Caco-2 (cell line): ENCODE data around the gene THOP1. TPM values are rescaled to one million over a fixed set of nuclear protein-coding genes. Genes with fewer than 3 reads are reported as not detected.

ENCODE experiments used
- BruUV-seq: library from RNA; stranded (reverse); fragments of 400-500 nt; replicated peaks from 2 replicates; lab custom pipeline; 2021; lab: Mats Ljungman, UMichigan
- CTCF ChIA-PET: fragments of 300-600 bp; sonication (Branson Sonifier 250); formaldehyde crosslinking; loops from one replicate; lab custom pipeline; 2022; ENCODE audit warnings: antibody characterized with exemption; lab: Charles Lee
- POLR2A ChIA-PET: fragments of 300-600 bp; sonication (Branson Sonifier 250); formaldehyde crosslinking; loops from one replicate; lab custom pipeline; 2022; ENCODE audit warnings: antibody characterized with exemption; lab: Charles Lee
- DNase-seq, 2 experiments: peaks; one replicate each; pipeline versions ENCODE4 v3.0.0 to v3.0.0-alpha.2; 2020 to 2022
- H3K27me3 ChIP-seq: replicated peaks from 2 replicates; pipeline ENCODE4 v1.6.0; 2011; ENCODE audit warnings: low read length; ENCODE audit not compliant: control insufficient read depth, insufficient read depth
- H3K36me3 ChIP-seq: 2 replicates; pipeline ENCODE4 v1.5.1; 2011; ENCODE audit warnings: low read length; ENCODE audit not compliant: control insufficient read depth, insufficient read depth
- H3K4me1 ChIP-seq: fragments of 250-450 bp; sonication (Bioruptor Pico); 2 replicates; pipeline ENCODE4 v1.5.1; 2020; ENCODE audit warnings: mild to moderate bottlenecking
- H3K4me3 ChIP-seq: 2 replicates; pipeline ENCODE4 v1.5.1; 2011; ENCODE audit warnings: low read depth, mild to moderate bottlenecking, control low read depth, low read length
- H3K9me3 ChIP-seq: fragments of 250-450 bp; sonication (Bioruptor Pico); 2 replicates; pipeline ENCODE4 v1.5.1; 2020; ENCODE audit warnings: mild to moderate bottlenecking, moderate library complexity
- H3K27ac Mint-ChIP-seq: one replicate; pipeline ENCODE4 v1.8.0; 2022; ENCODE audit warnings: mixed read lengths; ENCODE audit not compliant: unreplicated experiment
- H3K27me3 Mint-ChIP-seq: one replicate; pipeline ENCODE4 v1.8.0; 2022; ENCODE audit warnings: mixed read lengths; ENCODE audit not compliant: insufficient read depth, unreplicated experiment
- H3K36me3 Mint-ChIP-seq: one replicate; pipeline ENCODE4 v1.8.0; 2022; ENCODE audit warnings: mild to moderate bottlenecking, mixed read lengths; ENCODE audit not compliant: insufficient read depth, unreplicated experiment
- H3K4me1 Mint-ChIP-seq: one replicate; pipeline ENCODE4 v1.8.0; 2022; ENCODE audit warnings: low read depth, mixed read lengths; ENCODE audit not compliant: unreplicated experiment
- H3K4me3 Mint-ChIP-seq: one replicate; pipeline ENCODE4 v1.8.0; 2022; ENCODE audit warnings: mild to moderate bottlenecking, moderate library complexity, mixed read lengths; ENCODE audit not compliant: unreplicated experiment
- H3K9me3 Mint-ChIP-seq: one replicate; pipeline ENCODE4 v1.8.0; 2022; ENCODE audit warnings: mixed read lengths; ENCODE audit not compliant: unreplicated experiment
- intact Hi-C: fragments of 100-400 bp; cut with micrococcal nuclease; formaldehyde crosslinking; loops from one replicate; pipeline ENCODE4 v1.10.0; 2022; ENCODE audit not compliant: unreplicated experiment
- total RNA-seq: library from RNA; stranded (reverse); gene quantifications from 2 replicates; pipeline ENCODE4 v1.2.3, GENCODE V29; 2022
- TF ChIP-seq, protein P1 (sequence below), 2 experiments: fragments of 200-600 bp in 1 of 2; IDR thresholded peaks; 1 replicate in 1 of 2; 2 replicates in 1 of 2; pipeline versions ENCODE4 v1.5.1 to v1.8.0; 2011 to 2022; ENCODE audit warnings: antibody characterized with exemption in 1 of 2, control low read depth in 1 of 2, inconsistent platforms in 1 of 2, low read depth in 1 of 2, low read length in 1 of 2, mild to moderate bottlenecking in 1 of 2, moderate library complexity in 1 of 2; ENCODE audit not compliant: insufficient read depth in 1 of 2, severe bottlenecking in 1 of 2, unreplicated experiment in 1 of 2

Gene THOP1
- total RNA-seq, 1 experiment from 2014 or later = 118 TPM

DNA sequence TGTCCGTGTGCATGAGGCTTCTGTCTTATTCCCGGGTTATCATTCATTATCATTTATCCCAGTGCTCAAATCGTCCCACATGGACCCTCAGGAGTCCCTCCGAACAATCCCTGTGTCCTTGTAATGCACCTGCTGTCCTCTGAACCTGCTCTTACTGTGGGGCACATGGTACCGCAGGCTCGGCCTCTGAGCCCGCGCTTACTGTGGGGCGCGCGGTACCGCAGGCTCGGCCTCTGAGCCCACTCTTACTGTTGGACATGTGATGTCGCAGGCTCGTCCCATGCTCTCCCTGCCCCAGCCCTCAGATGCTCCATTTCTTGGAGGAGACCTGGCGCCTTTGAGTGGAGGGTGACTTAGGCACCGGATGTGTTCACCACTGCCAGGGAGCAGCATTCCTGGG is 17.5 kb downstream of the THOP1 start:
- intact Hi-C loops = no loop called here
- TF ChIP-seq, protein P1, sequence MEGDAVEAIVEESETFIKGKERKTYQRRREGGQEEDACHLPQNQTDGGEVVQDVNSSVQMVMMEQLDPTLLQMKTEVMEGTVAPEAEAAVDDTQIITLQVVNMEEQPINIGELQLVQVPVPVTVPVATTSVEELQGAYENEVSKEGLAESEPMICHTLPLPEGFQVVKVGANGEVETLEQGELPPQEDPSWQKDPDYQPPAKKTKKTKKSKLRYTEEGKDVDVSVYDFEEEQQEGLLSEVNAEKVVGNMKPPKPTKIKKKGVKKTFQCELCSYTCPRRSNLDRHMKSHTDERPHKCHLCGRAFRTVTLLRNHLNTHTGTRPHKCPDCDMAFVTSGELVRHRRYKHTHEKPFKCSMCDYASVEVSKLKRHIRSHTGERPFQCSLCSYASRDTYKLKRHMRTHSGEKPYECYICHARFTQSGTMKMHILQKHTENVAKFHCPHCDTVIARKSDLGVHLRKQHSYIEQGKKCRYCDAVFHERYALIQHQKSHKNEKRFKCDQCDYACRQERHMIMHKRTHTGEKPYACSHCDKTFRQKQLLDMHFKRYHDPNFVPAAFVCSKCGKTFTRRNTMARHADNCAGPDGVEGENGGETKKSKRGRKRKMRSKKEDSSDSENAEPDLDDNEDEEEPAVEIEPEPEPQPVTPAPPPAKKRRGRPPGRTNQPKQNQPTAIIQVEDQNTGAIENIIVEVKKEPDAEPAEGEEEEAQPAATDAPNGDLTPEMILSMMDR (IDR thresholded peaks at IDR 0.05; ENCODE audit: insufficient read depth in 1 of 2, low read depth in 1 of 2, low read length in 1 of 2, severe bottlenecking in 1 of 2, unreplicated experiment in 1 of 2) = no peak
- Mint-ChIP-seq H3K4me1 (no peaks in the 10 kb centered on the region), H3K4me3 (no peak overlapping the region), H3K36me3 (peaks cover 45% of the 10 kb centered on the region), H3K9me3 (no peaks in the 10 kb centered on the region), H3K27ac (no peak overlapping the region), H3K27me3 (no peaks in the 10 kb centered on the region)
- DNase-seq = no peak
- Histone ChIP-seq H3K36me3 (peaks cover 4% of the 10 kb centered on the region), H3K4me1 (no peaks in the 10 kb centered on the region), H3K27me3 (no peaks in the 10 kb centered on the region), H3K4me3 (no peak overlapping the region), H3K9me3 (no peaks in the 10 kb centered on the region)
- POLR2A ChIA-PET = no interaction called here
- CTCF ChIA-PET = no interaction called here
- BruUV-seq = no TSS peak

DNA sequence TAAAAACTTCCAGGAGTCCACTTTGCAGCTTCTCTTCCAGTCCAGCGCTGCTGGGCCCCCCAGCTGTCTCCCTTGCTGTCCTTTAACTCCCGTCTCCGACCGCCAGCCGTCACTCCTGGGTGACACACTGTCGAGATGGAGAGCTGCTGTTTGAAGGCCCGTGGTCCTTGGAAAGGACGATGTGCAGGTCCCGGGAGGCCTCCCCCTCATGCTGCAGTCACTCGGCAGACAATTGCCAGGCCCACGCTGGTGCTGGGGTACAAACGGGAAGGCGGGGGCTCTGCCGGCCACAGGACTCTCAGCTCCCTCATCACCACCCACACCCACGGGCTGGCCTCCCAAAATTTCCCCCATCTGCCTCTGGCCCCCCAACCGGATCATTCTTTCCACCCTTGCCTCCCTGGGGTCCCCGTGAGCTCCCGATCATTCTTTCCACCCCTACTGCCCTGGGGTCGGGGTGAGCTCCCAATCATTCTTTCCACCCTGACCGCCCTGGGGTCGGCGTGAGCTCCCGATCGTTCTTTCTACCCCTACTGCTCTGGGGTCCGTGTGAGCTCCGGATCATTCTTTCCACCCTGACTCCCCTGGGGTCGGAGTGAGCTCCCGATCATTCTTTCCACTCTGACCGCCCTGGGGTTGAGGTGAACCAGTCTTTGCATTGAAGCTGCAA is 18.3 kb downstream of the THOP1 start:
- no peaks in the 10 kb centered on the region for H3K27me3 Mint-ChIP-seq
- H3K9me3 ChIP-seq = no peaks in the 10 kb centered on the region
- no peak overlapping the region for H3K4me3 Mint-ChIP-seq
- no peaks in the 10 kb centered on the region for H3K9me3 Mint-ChIP-seq
- no peak for DNase-seq
- intact Hi-C loops = no loop called here
- H3K27ac Mint-ChIP-seq = no peak overlapping the region
- POLR2A ChIA-PET = no interaction called here
- H3K4me1 ChIP-seq = no peaks in the 10 kb centered on the region
- BruUV-seq = no TSS peak
- H3K27me3 ChIP-seq = no peaks in the 10 kb centered on the region
- H3K36me3 Mint-ChIP-seq = peaks cover 47% of the 10 kb centered on the region
- TF ChIP-seq, protein P1 (IDR thresholded peaks at IDR 0.05; ENCODE audit: insufficient read depth in 1 of 2, low read depth in 1 of 2, low read length in 1 of 2, severe bottlenecking in 1 of 2, unreplicated experiment in 1 of 2) = no peak
- CTCF ChIA-PET = no interaction called here
- peaks cover 3% of the 10 kb centered on the region for H3K36me3 ChIP-seq
- H3K4me1 Mint-ChIP-seq = no peaks in the 10 kb centered on the region
- H3K4me3 ChIP-seq = no peak overlapping the region

DNA sequence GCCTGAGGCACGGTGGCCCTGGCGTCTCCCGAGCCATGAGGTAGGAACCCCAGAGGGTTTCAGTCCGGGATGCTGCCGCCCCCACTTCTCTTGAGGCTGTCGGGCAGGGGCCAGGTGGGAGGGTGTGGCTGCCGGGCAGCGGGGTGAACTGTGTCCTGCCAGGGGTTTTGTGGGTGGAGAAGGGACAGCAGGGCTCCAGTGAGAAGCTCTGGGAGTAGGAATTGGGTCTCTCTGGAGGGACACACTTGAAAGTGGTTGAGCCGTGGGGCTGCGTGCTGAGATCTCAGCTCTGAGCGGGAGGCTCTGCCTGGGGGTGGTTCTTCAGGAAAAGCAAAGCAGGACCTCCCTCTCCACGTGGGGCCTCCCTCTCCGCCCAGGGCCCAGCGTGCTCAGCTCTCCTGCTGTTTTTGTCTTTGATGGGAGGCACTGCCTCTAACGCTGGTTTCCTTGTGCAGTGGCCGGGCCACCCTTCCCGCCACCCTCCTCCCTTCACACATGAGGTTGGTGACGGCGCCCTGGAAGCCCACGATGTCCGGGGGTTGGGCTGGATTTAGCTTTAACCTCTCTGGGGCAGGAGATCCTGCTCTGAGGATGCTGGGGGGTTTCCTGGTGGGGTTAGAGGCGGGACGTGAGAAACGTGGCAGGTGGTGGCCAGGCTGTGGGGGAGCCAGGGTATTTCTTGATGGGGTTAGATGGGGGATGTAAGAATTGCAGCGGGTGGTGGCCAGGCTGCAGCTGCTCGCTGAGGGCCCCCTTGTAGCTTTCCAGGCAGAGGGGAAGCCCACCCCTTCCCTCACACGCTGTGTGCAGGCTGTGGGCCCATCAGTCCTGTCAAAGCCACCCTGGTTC is 19.1 kb downstream of the THOP1 start:
- no peaks in the 10 kb centered on the region for H3K9me3 Mint-ChIP-seq
- H3K27ac Mint-ChIP-seq = no peak overlapping the region
- no peak overlapping the region for H3K4me3 ChIP-seq
- no peaks in the 10 kb centered on the region for H3K27me3 Mint-ChIP-seq
- intact Hi-C loops = no loop called here
- POLR2A ChIA-PET = no interaction called here
- no peaks in the 10 kb centered on the region for H3K27me3 ChIP-seq
- no peak for DNase-seq
- H3K36me3 Mint-ChIP-seq = peaks cover 47% of the 10 kb centered on the region
- CTCF ChIA-PET = interaction anchor here (0.6 kb wide), 1 partner anchor 143 kb away, joined by 9 read pairs; no protein-coding TSS in a partner anchor
- 0 out of 2 replicates have a peak, but pooled peaks cover under 1% of the 10 kb centered on the region for H3K36me3 ChIP-seq
- no TSS peak for BruUV-seq
- H3K4me1 ChIP-seq = no peaks in the 10 kb centered on the region
- no peaks in the 10 kb centered on the region for H3K9me3 ChIP-seq
- TF ChIP-seq, protein P1 (IDR thresholded peaks at IDR 0.05; ENCODE audit: insufficient read depth in 1 of 2, low read depth in 1 of 2, low read length in 1 of 2, severe bottlenecking in 1 of 2, unreplicated experiment in 1 of 2) = no peak
- H3K4me1 Mint-ChIP-seq = no peaks in the 10 kb centered on the region
- H3K4me3 Mint-ChIP-seq = no peak overlapping the region
